GM08714 (cell line): ENCODE results near the gene CAD.
"Not testable (repeated sequence)": the region's sequence is repeated elsewhere in the genome, so short reads cannot be mapped to it uniquely, and the experiment has no call there.

ENCODE experiments used
- H3K4me3 ChIP-seq: fragments of 200-500 bp; sonication (Bioruptor generic); 2 replicates; pipeline ENCODE4 v1.5.1; 2014; ENCODE audit warnings: mild to moderate bottlenecking, low read length, inconsistent platforms
- ZNF274 ChIP-seq: IDR thresholded peaks from 2 replicates; pipeline ENCODE4 v1.6.1; 2012; ENCODE audit warnings: mild to moderate bottlenecking, low read depth, low read length

Gene CAD

DNA sequence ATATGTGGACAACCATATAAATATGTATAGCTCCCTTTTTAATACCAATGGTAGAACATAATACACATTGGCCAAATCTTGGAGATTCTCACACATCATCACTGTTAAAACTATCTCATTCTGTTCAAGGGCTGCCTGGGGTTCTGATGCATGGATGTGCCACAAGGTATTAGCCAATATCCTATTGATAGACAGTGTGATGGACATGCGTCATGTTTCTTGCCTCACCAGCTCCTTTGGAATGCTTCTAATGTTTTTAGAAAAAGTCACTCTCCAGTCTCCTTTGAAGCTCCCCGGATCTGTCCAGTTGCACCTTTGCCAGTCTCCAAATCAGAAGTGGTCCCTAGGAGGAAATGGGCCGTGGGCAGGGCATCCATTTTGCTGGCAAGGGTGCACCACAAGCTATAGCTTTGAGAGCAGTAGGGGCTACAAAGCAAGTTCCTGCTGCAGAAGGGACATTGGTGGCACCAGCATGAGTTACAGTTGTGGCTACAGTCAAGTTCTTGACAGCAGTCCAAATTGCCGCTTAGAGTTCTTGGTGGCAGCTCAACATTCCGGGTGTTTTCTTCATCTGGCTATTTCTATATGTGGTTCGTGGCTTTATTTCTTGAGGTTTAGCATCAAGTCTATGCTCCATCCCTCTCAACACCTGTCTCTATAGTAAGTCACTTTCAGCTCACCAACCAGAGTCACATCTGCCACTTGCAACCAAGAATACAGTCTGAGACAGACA lies 30.4 kb upstream of the CAD start:
- no peak overlapping the region for H3K4me3 ChIP-seq

DNA sequence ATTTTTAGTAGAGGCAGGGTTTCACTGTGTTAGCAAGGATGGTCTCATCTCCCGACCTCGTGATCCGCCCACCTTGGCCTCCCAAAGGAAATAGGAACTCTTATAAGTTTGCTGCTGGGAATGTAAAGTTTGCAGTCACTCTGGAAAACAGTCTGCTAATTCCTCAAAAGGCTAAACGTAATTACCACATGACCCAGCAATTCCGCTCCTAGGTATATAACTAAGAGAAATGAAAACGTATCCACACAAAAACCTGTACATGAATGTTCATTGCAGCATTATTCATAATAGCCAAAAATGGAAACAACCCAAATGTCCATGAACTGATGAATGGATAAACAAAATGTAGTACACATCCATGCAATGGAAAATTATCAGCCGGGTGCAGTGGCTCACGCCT lies 27.2 kb upstream of the CAD start:
- H3K4me3 ChIP-seq = no peak overlapping the region
- TF ChIP-seq ZNF274 = no peak

More for the DNA sequence above, 30.4 kb upstream of the CAD start:
- TF ChIP-seq ZNF274 = no peak

DNA sequence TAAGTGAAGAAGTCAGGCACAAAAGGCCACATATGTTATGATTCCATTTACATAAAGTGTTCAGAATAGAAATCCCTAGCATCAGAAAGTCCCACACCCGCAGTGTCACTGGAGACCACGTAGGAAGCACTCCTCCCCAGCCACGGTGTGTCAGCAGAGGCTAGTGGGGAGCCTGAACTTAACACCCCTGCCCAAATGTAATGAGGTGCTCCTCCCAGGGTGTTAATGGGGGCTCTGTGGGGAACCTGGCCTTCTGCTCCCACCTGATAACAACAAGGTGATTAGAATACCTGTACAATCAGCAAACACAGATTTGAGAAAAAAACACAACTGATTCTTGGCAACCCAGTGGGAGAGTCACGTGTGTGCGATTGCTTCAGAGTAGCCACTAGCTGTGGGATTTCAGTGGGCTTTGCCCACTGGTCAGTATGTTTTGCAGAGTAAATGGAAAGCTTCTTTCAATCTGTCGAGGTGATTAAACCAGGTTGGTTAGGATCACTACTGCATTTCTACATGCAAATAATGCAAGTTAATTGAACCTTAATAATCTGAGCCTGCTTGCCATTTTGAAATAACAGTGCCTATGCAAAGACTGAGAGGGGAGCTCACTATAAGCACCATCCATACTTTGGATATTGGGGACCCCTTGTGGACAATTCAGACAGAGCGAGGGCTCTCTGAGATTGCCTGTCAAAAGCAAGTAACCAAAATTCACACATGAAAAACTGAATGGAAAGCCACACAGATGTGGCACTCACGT lies 25.9 kb upstream of the CAD start:
- no peak for TF ChIP-seq ZNF274

DNA sequence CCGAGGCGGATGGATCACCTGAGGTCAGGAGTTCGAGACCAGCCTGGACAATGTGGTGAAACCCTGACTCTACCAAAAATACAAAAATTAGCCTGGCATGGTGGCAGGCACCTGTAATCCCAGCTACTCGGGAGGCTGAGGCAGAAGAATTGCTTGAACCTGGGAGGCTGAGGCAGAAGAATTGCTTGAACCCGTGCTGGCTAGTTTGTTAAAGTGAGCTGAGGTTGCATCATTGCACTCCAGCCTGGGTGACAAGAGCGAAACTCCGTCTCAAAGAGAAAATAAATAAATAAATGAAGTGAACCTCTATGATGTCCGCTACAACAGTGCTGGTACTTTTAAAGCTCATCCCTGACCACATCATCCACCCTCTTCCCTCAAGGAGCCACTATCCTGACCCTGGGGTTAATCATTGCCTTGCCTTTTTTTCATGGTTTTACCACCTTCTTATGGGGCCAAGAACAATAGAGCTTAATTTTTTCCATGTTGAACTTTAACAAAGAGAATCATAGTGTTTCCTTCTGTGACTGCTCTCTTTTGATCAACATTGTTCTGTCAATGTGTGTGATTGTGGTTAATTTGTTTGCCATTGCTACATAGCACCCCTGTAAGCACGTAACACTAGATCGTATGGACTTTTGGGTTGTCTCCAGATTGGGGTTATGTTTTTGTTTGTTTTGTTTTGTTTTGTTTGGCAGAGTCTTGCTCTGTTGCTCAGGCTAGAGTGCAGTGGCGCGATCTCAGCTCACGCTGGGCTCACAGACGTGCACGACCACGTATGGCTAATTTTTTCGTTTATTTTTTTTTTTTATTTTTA lies 22.4 kb upstream of the CAD start:
- TF ChIP-seq ZNF274 = no peak
- H3K4me3 ChIP-seq = no peak overlapping the region

More for the DNA sequence above, 25.9 kb upstream of the CAD start:
- no peak overlapping the region for H3K4me3 ChIP-seq

DNA sequence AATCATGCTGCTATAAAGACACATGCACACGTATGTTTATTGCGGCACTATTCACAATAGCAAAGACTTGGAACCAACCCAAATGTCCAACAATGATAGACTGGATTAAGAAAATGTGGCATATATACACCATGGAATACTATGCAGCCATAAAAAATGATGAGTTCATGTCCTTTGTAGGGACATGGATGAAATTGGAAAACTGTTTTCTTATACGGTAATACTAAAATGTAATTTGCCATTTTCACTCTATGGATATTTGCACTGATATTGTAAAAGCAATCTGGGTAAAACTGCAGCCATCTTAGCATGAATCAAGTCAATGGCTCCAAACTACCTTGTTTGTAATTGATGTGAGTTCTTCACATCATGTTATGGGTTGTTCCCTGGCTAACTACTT lies 21.4 kb upstream of the CAD start:
- not testable (repeated sequence) for H3K4me3 ChIP-seq

DNA sequence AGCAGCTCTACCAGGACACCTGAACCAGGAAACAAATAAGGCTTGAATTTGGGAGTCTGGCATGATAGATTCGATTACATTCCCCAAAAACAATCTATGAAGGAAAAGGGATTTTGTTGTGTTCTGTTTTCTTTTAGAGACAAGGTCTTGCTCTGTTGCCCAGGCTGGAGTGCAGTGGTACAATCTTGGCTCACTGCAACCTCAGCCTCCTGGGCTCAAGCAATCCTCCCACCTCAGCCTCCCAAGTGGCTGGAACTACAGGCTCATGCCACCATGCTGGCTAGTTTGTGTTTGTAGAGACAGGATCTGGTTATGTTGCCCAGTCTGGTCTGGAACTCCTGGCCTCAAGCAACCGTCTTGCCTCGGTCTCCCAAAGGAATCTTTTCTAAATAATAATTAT lies 19.1 kb upstream of the CAD start:
- H3K4me3 ChIP-seq = not testable (repeated sequence)

DNA sequence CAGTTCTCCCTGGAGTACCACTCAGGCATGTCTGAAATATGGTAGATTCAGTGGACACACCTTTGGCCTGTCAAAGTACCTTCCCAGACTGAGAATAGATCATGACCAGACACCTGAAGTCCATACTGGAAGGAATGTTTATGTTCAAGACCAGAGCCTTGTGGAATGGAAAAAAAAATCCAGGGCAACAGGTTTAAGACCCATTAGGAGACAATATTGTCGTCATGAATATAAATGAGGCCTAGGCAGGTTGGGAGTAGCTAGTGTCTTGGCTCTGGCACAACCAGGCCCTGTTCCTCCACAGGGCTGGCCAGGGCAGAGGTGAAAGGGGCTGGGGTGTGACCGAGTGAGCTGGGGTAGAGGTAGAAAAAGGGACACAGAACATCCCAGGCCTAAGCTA lies 18.5 kb upstream of the CAD start:
- TF ChIP-seq ZNF274 = no peak
- no peak overlapping the region for H3K4me3 ChIP-seq

DNA sequence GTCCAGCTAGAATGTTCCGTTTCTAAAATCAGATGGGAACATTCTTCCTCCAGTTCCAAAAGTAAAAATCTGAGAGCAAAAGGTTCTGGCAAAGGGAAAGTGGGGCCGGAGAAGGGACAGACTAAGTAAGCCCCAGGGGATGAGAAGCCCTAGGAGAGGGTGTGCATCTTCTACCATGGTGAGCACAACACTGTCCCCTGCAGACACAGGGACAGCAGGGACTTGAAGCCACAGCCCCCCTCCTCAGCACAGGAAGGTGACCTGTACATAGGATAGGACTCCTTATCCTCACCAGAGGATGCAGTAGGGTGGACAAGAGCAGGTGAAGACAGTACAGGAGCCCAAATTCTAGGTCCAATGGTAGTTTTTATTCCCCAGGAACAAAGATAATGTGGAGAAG lies 17.9 kb upstream of the CAD start:
- H3K4me3 ChIP-seq = no peak overlapping the region
- no peak for TF ChIP-seq ZNF274

DNA sequence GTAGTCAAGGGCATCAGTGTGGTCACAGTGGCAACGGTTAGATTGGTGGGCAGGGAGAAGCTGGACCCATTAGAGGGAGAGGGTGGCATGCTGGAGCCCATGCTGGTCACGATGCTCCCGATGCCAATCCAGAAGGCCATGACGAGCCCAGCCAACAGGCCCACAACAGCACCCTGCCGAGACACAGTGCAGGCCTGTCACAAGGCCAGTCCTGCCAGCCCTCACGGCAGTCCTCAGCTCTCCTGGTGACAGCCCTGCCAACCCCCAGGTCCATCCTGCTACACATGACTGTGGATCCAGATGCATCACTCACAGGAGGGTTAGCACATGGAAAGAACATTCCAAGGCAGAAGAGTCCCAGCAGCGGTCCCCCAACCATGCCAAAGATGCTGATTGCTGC lies 15.5 kb upstream of the CAD start:
- H3K4me3 ChIP-seq = no peak overlapping the region
- TF ChIP-seq ZNF274 = no peak

DNA sequence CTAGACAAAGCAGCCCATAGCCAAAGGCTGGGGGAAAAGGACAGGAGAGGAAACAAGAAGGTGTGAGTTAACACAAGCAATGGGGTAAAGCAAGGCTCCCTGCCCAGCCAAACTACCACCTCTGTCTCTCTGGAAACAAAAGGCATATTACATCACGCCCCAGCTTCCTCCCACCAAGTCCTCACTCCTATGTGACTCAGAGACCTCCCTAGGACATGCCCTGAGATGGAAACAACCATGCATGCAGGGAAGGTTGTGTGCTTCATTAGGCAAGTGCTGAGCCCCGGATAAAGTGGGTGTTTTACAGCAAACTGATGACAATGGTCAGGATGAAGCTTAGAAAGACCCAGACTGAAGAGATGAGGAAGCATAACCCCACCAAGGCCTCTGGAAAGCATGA lies 14.3 kb upstream of the CAD start:
- no peak for TF ChIP-seq ZNF274

DNA sequence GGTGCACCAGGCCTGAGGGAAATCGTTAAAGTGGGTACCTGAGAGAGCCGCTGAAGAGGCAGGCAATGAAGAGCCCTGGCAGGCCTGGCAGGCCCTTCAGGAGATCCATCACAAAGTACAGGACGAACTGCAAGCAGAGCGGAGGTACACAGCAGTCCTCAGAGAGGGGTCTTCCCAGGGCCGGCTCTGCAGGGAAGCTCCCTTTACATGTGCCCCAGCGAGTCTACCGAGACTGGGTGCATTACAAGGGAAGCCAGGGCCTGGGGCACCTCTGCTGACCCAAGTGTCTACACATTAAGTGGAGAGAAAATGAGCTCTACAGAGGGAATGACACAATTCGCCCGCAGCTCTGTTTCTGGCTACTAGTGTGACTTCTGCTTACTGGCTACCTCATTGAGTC lies 13.4 kb upstream of the CAD start:
- H3K4me3 ChIP-seq = no peak overlapping the region
- no peak for TF ChIP-seq ZNF274

More for the DNA sequence above, 14.3 kb upstream of the CAD start:
- H3K4me3 ChIP-seq = no peak overlapping the region

DNA sequence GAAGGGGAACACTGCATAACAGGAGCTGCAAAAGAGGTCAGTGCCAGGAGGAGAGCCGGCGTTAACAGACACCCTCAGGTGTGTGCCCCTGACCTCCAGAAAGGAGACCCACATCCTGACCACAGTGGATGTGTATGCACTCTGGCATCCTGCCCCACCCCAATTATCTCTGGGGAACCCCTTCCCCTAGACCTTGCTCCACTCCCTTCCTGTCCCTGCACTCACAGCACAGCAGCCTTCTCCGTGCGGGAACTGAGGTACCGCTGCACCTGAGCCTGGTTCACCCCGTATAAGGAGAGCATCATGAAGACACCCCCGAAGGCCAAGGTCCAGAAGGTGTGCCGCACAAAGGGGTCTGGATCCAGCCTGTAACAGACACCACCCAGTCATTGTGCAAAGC lies 12.6 kb upstream of the CAD start:
- no peak for TF ChIP-seq ZNF274

DNA sequence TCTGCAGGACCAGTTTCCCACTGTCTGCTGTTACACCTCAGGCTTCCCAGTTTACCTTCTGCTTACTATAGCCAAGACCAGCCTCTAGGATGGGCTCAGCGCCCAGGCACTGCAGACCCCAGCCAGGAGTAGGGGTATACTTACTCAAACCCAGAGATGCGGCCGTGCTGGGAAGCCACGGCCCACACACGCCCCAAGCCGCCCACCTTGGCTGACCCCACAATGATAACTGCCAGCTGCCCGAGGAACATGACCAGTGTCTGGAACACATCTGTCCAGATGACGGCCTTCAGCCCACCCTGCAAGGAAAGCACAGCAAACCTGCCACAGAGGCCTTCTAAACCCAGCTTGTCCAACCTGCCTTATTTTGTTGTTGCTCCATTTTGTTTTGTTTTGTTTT lies 12.0 kb upstream of the CAD start:
- H3K4me3 ChIP-seq = no peak overlapping the region
- TF ChIP-seq ZNF274 = no peak

More for the DNA sequence above, 12.6 kb upstream of the CAD start:
- H3K4me3 ChIP-seq = no peak overlapping the region

DNA sequence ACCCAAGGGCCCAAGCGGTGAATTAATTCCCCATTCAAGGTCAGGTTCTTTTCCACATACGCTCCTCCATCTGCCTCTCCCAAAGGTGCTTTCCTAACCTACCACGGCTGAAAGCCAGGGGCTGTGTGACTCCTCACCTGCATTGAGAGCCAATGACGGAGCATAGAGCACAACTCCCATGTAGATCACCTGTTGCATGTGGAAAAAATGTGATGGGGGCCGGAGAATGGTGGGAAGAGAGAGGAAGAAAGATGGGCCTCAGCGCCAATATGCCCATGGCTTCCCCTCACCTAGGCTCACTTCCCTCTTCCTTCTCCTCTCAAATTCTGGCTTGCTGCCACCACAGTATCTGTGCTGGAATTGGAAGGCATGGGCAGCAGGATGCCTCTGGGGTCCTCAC lies 10.8 kb upstream of the CAD start:
- H3K4me3 ChIP-seq = no peak overlapping the region
- no peak for TF ChIP-seq ZNF274
